NCI-H2107 (cell line): ENCODE measurements around the gene ARHGAP9.

Experiments used
- DNase-seq: peaks from one replicate; lab custom pipeline; 2025; lab: John Stamatoyannopoulos, UW

Gene ARHGAP9

GRCh38 chr12:57491393-57492280 lies 12.0 kb upstream of the ARHGAP9 start:
- DNase-seq, result no peak

GRCh38 chr12:57490126-57490525 lies 10.5 kb upstream of the ARHGAP9 start:
- no peak for DNase-seq

GRCh38 chr12:57489157-57489641 lies 9.5 kb upstream of the ARHGAP9 start:
- no peak for DNase-seq

GRCh38 chr12:57488402-57489156 lies 8.9 kb upstream of the ARHGAP9 start:
- DNase-seq, result no peak

GRCh38 chr12:57487597-57488401 lies 8.1 kb upstream of the ARHGAP9 start, which contains the start of gene MARS1:
MARS1 (plus strand) TSS chr12:57488068; CDS start chr12:57488091, 23 bp downstream.
- peak; percentile 95 for DNase-seq

GRCh38 chr12:57487055-57487596 lies 7.5 kb upstream of the ARHGAP9 start:
- no peak for DNase-seq

GRCh38 chr12:57485695-57486094 lies 6.0 kb upstream of the ARHGAP9 start:
- no peak for DNase-seq

- no peak for DNase-seq
Observed at GRCh38 chr12:57483466-57483865, 3.8 kb upstream of the ARHGAP9 start.

- DNase-seq, result no peak
Observed at GRCh38 chr12:57481671-57482070, 2.0 kb upstream of the ARHGAP9 start.

- DNase-seq, result no peak
Observed at GRCh38 chr12:57479043-57479375, 657 bp downstream of the ARHGAP9 start.

- no peak for DNase-seq
Observed at GRCh38 chr12:57477710-57478681, 1.7 kb downstream of the ARHGAP9 start.

- DNase-seq, result no peak
Observed at GRCh38 chr12:57476993-57477709, 2.5 kb downstream of the ARHGAP9 start.

GRCh38 chr12:57476162-57476992 lies 3.3 kb downstream of the ARHGAP9 start:
- no peak for DNase-seq

- DNase-seq, result no peak
Observed at GRCh38 chr12:57475271-57476161, 4.2 kb downstream of the ARHGAP9 start.

- DNase-seq, result peak; percentile 46
Observed at GRCh38 chr12:57474862-57475261, 4.8 kb downstream of the ARHGAP9 start.

- no peak for DNase-seq
Observed at GRCh38 chr12:57474430-57474829, 5.2 kb downstream of the ARHGAP9 start.

GRCh38 chr12:57473886-57474285 lies 5.8 kb downstream of the ARHGAP9 start:
- DNase-seq, result no peak

- no peak for DNase-seq
Observed at GRCh38 chr12:57473392-57473791, 6.3 kb downstream of the ARHGAP9 start.
